Measurements from ENCODE around the gene GDPD5. TPM values are rescaled to one million over a fixed set of nuclear protein-coding genes. Genes with fewer than 3 reads are reported as not detected.

Gene GDPD5
- total and polyA plus RNA-seq, 10 of the 15 experiments (the other 5 are each of a cell fraction or from before 2014, with no cell fraction given) = 0.10 to 30.0 (median 6.7) TPM

GRCh38 chr11:75566763-75567279 is 41.1 kb upstream of the GDPD5 start:
- SMC1A ChIA-PET (ENCODE audit: uncharacterized antibody, unreplicated experiment) = no interaction called here
- Histone ChIP-seq H2AFZ (ENCODE audit: control insufficient read depth, low read depth, low read length) (no peak overlapping the region), H3K9me3 (replicated peaks; ENCODE audit: control insufficient read depth, insufficient read depth, low read length) (no peaks in the 10 kb centered on the region), H3K4me3 (no peak overlapping the region), H3K27me3 (replicated peaks in 1 of 2; ENCODE audit: control insufficient read depth in 2 of 2, insufficient read depth in 2 of 2, low read length in 1 of 2) (no peaks in the 10 kb centered on the region), H4K20me1 (ENCODE audit: control insufficient read depth, insufficient read depth) (no peaks in the 10 kb centered on the region), H3K4me2 (ENCODE audit: control insufficient read depth, insufficient read depth) (no peak overlapping the region), H3K79me2 (ENCODE audit: control insufficient read depth, insufficient read depth, low read length) (peaks cover 19% of the 10 kb centered on the region), H3K9ac (ENCODE audit: control insufficient read depth, insufficient read depth, low read length) (no peak overlapping the region), H3K27ac (ENCODE audit: control insufficient read depth, insufficient read depth) (no peak overlapping the region), H3K36me3 (ENCODE audit: control insufficient read depth in 2 of 2, insufficient read depth in 2 of 2, low read length in 1 of 2) (peaks cover 4 to 12% of the 10 kb centered on the region in 2 experiments; a peak in 3 of 4 replicates), H3K4me1 (ENCODE audit: control insufficient read depth, insufficient read depth, low read length) (peaks cover 5% of the 10 kb centered on the region; the same call in 1 of the 2 replicates)
- BruUV-seq (replicated peaks) = no TSS peak
- no peak for FAIRE-seq
- RAD21 ChIA-PET (ENCODE audit: unreplicated experiment) = no interaction called here
- in situ Hi-C loops (cut with MboI) (no loop called here), intact Hi-C loops (cut with micrococcal nuclease; ENCODE audit: unreplicated experiment) (no loop called here)
- POLR2A ChIA-PET = interaction anchor here (1.0 kb wide), 1 partner anchor 31 kb away, joined by 3 read pairs; no protein-coding TSS in a partner anchor
- 90% methylated on average over 34 of the region's 34 CpGs for WGBS (ENCODE audit: insufficient coverage, insufficient replicate concordance, low lambda C conversion rate, missing lambda C conversion rate)
- no peak for ATAC-seq
- no peak for DNase-seq (ENCODE audit: low read depth, low spot score)
- TF ChIP-seq POU2F2 (IDR thresholded peaks at IDR 0.05; ENCODE audit: borderline replicate concordance, low read depth, low read length) (no peak), SUZ12 (IDR thresholded peaks at IDR 0.05; ENCODE audit: unreplicated experiment) (no peak), ETV6 (conservative IDR thresholded peaks at IDR 0.05 in 1 of 2, IDR thresholded peaks at IDR 0.05 in 1 of 2; ENCODE audit: borderline replicate concordance in 1 of 2, low read depth in 1 of 2) (no peak), NR2C1 (IDR thresholded peaks at IDR 0.05) (no peak), ATF2 (IDR thresholded peaks at IDR 0.05; ENCODE audit: low read length) (no peak)
- CTCF ChIA-PET = interaction anchor here (1.0 kb wide), 1 partner anchor 9 kb away, joined by 4 read pairs; no protein-coding TSS in a partner anchor
